Fibroblast of gingiva (primary cell): ENCODE results near the gene UPF3A.
"Not testable (repeated sequence)": the region's sequence is repeated elsewhere in the genome, so short reads cannot be mapped to it uniquely, and the experiment has no call there.

Source experiments
- DNase-seq: peaks from one replicate; pipeline ENCODE4 v3.0.0-alpha.2; 2011; ENCODE audit warnings: low read depth

Gene UPF3A

DNA sequence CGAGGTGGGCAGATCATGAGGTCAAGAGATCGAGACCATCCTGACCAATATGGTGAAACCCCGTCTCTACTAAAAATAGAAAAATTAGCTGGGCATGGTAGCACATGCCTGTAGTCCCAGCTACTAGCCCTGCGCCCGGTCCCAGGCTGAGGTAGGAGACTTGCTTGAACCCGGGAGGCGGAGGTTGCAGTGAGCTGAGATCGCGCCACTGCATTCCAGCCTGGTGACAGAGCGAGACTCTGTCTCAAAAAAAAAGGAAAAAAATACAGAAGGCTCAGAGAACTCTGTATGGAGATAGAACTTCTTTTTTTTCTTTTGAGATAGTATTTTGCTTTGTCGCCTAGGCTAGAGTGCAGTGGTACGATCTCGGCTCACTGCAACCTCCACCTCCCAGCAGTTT lies 17.1 kb upstream of the UPF3A start:
- not testable (repeated sequence) for DNase-seq

GRCh38 chr13:114264886-114265611 lies 16.4 kb upstream of the UPF3A start:
- DNase-seq, result peak; percentile 72

- no peak for DNase-seq
Observed at GRCh38 chr13:114266241-114266640, 15.2 kb upstream of the UPF3A start.

DNA sequence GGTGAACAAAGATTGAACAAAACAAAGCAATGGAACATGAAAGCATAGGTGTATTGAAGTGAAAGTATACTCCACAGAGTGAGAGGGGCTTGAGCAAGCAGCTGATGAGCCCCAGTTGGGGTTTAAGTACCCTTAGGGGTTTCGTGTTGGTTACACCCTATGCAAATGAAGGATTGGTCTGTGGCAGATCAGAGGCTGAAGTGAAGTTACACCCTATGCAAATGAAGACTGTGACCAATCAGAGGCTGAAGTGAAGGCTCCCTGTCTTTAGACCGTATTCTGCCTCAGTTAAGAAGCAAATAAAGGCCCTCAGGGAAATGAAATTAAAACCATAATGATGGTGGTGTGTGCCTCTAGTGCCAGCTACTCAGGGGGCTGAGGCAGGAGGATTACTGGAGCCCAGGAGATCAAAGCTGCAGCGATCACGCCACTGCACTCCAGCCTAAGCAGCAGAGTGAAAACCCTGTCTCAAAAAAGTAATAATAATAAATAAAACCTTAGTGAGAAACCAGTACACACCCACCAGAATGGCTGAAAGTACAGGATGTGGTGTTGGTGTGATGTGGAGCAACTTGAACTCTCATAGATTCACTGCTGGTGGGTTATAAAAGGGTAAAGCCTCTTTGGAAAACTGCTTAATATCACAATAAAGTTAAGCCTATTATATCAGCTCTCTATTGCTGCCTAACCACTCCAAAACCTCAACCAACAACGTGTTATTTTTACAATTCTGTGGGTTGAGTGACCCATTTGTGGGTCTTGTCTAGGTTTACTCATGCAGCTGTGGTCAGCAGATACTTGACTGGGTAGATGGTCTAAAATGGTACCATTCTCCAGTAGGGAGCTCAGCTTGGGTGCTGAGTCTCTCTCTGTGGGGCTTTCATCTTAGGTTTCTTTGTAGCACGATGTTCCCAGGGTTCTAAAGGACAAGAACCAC lies 12.8 kb upstream of the UPF3A start:
- DNase-seq, result no peak

DNA sequence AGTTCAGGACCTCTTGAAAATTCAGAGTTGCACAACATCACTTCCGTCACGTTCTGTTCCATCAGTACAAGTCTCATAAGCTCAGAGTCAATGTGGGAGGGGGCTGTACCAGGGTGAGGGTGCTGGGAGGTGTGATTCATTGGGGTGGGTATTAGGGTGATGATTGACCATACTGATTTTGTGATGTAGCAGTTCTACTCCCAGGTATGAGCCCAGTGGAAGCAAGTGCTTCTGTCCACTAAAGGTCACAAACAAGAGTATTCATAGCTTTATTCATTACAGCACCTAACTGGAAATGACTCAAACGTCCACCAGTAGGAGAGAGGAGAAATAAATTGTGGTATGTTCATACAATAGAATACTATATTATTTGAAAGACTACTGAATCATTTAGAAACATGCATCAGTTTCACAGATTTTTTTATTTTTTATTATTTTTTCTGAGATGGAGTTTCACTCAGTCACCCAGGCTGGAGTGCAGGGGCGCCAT lies 12.1 kb upstream of the UPF3A start:
- no peak for DNase-seq

- no peak for DNase-seq
Observed at GRCh38 chr13:114272977-114273376, 8.4 kb upstream of the UPF3A start.

- DNase-seq, result no peak
Observed at GRCh38 chr13:114275304-114275703, 6.1 kb upstream of the UPF3A start.

DNA sequence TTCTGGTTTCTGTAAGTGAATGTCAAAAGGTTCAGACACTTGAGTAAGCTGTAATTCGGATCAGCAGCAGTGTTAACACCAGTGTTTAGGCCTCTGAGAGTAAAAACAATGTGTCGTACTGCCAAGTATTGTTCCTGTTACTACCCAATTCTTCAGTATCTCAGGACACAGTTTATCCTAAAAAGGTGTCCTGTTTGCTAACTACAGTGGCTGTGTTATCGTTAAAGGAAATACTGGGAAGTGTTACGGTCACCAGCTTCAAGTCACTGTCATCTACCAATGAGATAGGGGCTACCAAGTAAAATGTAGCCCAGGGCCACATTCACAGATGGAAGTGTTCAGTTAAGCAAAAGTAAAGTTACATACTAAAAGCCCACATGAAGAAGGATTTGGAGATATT lies 2.3 kb upstream of the UPF3A start:
- no peak for DNase-seq

GRCh38 chr13:114279758-114280355 lies 1.5 kb upstream of the UPF3A start:
- DNase-seq, result no peak

- peak; percentile 11 for DNase-seq
Observed at GRCh38 chr13:114282041-114282670, 755 bp downstream of the UPF3A start.

GRCh38 chr13:114283576-114283975 lies 2.2 kb downstream of the UPF3A start:
- no peak for DNase-seq

- DNase-seq, result no peak
Observed at GRCh38 chr13:114284680-114285079, 3.3 kb downstream of the UPF3A start.

DNA sequence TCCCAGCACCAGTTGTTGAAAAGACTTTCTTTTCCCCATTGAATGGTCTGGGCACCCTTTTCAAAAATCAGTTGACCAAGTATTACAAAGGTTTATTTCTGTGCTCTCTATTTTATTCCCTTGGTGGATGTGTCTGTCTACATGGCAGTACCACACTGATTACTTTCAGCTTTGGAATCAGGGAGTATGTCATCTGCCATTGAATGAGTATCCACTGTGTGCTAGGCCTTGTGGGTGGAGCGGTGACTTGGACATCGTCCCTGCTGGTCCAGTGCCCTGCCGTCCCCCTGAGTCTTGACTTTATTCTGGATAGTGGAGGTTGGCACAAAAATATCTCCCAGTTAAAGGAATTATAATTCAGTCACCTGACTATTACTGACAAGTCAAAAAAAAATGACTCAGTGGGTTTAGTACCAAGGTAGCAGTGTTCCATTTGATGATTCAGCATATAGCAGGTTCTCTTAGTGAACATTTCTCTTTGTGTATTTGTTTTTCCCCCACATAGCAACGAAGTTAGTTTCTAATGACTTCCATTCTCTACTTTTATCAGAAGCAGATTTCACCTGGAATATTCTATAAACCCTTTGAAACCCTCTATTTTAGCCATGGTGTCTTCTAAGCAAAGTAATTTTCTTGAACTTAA lies 3.9 kb downstream of the UPF3A start:
- no peak for DNase-seq

DNA sequence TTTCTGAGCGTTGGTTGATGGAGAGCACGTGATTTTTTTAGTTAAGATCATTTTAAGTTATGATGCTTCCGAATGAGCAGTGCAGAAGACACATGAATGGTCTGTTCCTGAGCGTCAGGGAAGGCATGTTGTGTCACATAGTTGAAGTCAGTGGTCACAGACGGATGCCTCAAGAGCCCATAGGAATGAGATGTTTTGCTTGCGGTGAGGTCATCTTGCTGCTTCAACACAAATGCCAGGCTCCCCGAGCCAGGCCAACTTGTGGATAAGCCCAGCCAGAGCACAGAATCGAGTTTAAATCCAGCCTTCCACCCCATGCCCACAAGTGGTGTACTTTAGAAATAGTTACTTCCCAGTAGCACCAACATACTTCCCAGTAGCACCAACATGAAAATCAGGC lies 5.4 kb downstream of the UPF3A start:
- peak; percentile 7 for DNase-seq

- DNase-seq, result no peak
Observed at GRCh38 chr13:114288157-114288591, 6.8 kb downstream of the UPF3A start.

DNA sequence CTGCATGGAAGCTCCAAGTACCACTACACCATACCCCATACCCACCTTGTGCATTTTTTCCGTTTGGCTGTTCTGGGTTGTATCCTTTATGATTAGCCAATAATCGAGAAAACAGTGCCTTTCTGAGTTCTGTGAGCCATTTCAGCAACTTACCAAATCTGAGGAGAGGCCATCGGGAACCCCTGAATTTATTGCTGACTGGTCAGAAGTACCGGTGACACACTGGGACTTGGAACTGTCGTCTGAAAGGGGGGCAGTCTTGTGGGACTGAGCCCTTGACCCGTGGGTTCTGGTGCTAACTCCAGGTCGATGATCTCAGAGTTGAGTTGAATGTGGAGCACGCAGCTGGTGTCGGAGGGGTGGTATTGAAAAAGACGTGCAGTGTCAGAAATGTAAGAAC lies 15.0 kb downstream of the UPF3A start:
- no peak for DNase-seq

DNA sequence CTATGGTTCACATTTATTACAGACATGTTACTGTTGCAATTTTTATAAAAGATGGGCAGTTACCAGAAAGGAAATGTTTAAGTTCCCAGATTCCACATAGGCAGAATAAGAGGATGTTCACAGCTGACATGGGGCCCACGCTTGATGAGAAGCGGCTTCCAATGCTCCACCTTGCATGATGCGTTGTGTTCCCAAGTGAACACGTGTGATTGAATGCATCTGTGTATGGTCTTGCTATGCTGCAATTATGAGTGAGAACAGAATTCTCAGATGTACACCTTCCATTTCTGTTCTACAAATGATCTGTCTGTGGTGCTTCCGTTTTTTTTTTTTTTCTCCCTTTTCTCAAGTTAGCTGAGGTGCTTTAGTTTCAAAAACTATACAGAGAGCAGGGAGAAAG lies 15.5 kb downstream of the UPF3A start:
- no peak for DNase-seq

- DNase-seq, result no peak
Observed at GRCh38 chr13:114298866-114299265, 17.5 kb downstream of the UPF3A start.

DNA sequence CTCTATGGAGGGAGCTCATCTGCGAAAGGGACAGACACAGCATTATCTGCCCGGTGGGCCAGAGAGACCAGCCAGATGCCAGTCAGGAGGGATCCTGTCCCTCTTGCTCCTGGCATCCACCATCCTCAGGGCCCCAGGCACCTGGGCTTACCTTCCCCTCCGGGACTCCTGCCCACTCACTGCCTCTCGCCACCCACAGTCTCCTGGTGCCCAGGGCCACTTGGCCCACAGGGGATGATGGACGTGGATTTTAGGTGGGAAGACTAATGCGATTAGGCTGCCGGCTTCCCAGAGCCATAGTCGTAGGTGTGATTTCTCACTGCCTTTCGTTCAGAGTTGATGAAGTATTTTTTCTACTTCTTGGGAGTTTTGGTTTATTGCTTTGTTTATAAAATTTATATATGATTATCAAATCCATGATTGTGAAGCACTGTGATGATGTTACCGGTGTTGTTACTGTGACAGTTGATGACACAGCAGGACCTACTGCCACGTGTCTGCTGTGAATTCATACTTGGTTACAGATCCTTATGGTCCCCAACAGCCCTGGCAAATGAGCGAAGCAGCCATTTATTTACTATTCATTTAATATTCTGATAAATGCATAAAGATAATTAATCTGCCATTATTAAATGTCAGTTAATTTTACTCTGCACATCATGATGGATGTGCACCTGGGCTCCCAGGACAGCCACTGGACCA lies 18.4 kb downstream of the UPF3A start:
- no peak for DNase-seq

DNA sequence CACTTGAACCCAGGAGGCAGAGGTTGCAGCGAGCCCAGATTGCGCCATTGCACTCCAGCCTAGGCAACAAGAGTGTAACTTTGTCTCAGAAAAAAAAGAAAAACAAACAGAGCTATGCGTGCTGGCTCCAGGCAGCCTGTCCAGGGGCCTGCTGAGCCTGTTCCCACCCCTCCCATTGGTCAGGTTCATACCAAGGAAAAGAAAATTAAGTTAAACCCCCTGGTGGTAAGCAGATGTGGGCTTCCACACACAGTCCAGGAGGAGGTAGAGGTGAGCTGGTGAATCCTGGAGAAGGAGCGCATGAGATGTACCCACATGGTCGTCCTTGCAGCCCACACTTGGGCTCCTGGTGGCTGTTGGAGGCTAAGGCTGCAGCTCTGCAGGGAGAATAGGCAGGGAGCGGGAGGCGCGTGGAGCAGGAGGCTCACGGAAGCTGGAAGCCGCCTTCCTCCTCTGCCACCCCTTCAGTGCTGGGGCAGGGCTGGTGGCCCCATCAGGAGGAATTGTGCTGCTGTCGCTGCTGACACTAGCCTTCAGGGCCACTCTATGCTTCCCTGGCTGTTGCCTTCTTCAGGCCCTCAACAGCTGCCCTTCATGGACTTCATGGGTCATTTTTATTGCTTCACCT lies 22.4 kb downstream of the UPF3A start:
- no peak for DNase-seq
